Large intestine (tissue), 12 donors: ENCODE data around the gene ZNF71. TPM values are rescaled to one million over a fixed set of nuclear protein-coding genes. Genes with fewer than 3 reads are reported as not detected.
A peak's percentile ranks its signal among the peaks of the same experiment; 100 is the strongest.

Experiments
- DNase-seq, 2 donors: peaks; one replicate each; pipeline versions ENCODE4 v3.0.0 to v3.0.0-alpha.2; 2013
- H3K27ac ChIP-seq: one replicate; pipeline ENCODE4 v1.5.1; 2013; ENCODE audit warnings: low read length
- H3K27me3 ChIP-seq: 2 replicates; pipeline ENCODE4 v1.6.1; 2013; ENCODE audit warnings: low read length; ENCODE audit not compliant: control insufficient read depth, insufficient read depth
- H3K36me3 ChIP-seq: 2 replicates; pipeline ENCODE4 v1.6.1; 2013; ENCODE audit warnings: low read length; ENCODE audit not compliant: control insufficient read depth, insufficient read depth
- H3K4me1 ChIP-seq: one replicate; pipeline ENCODE4 v1.6.1; 2013; ENCODE audit warnings: low read length; ENCODE audit not compliant: control insufficient read depth, insufficient read depth
- H3K4me3 ChIP-seq: one replicate; pipeline ENCODE4 v1.5.1; 2013; ENCODE audit warnings: low read length
- H3K9me3 ChIP-seq: one replicate; pipeline ENCODE4 v1.6.1; 2013; ENCODE audit warnings: mild to moderate bottlenecking, low read depth, low read length, moderate library complexity; ENCODE audit not compliant: control insufficient read depth
- WGBS: methylation state at CpG from one replicate; pipeline ENCODE4 v1.1.5; 2013; ENCODE audit warnings: low lambda C conversion rate; ENCODE audit not compliant: insufficient coverage; 5-methylcytosine and 5-hydroxymethylcytosine counted together
- long read RNA-seq, 11 donors: transcript quantifications; one replicate each; lab custom pipeline, GENCODE V29; 2026
- polyA plus RNA-seq: library from polyadenylated mRNA; unstranded; fragments of 120-200 nt; gene quantifications from one replicate; pipeline ENCODE4 v1.2.1, GENCODE V29; 2013

ZNF71 gene
- polyA plus RNA-seq = 4.1 TPM
- long read RNA-seq, donor 1 = 0 reads
- long read RNA-seq, donor 2 = 0 reads
- long read RNA-seq, donor 3, full-length matches to known transcripts = 5 of 5 reads
- long read RNA-seq, donor 3, partial matches to known transcripts = 0 of 5 reads
- long read RNA-seq, donor 3, other reads (novel, unspliced or antisense) = 0 of 5 reads
- long read RNA-seq, donor 4, partial matches to known transcripts = 0 of 1 reads
- long read RNA-seq, donor 4, other reads (novel, unspliced or antisense) = 0 of 1 reads
- long read RNA-seq, donor 5, full-length matches to known transcripts = 2 of 2 reads
- long read RNA-seq, donor 5, partial matches to known transcripts = 0 of 2 reads
- long read RNA-seq, donor 5, other reads (novel, unspliced or antisense) = 0 of 2 reads
- long read RNA-seq, donor 6, full-length matches to known transcripts = 2 of 2 reads
- long read RNA-seq, donor 6, partial matches to known transcripts = 0 of 2 reads
- long read RNA-seq, donor 6, other reads (novel, unspliced or antisense) = 0 of 2 reads
- long read RNA-seq, donor 7, full-length matches to known transcripts = 1 of 6 reads
- long read RNA-seq, donor 7, partial matches to known transcripts = 5 of 6 reads
- long read RNA-seq, donor 7, other reads (novel, unspliced or antisense) = 0 of 6 reads
- long read RNA-seq, donor 8, full-length matches to known transcripts = 4 of 4 reads
- long read RNA-seq, donor 8, partial matches to known transcripts = 0 of 4 reads
- long read RNA-seq, donor 8, other reads (novel, unspliced or antisense) = 0 of 4 reads
- long read RNA-seq, donor 9, full-length matches to known transcripts = 2 of 2 reads
- long read RNA-seq, donor 9, partial matches to known transcripts = 0 of 2 reads
- long read RNA-seq, donor 9, other reads (novel, unspliced or antisense) = 0 of 2 reads
- long read RNA-seq, donor 10, full-length matches to known transcripts = 3 of 3 reads
- long read RNA-seq, donor 10, partial matches to known transcripts = 0 of 3 reads
- long read RNA-seq, donor 10, other reads (novel, unspliced or antisense) = 0 of 3 reads
- long read RNA-seq, donor 11 = 0 reads

- WGBS = 20% methylated on average over 1 of the region's 52 CpGs
- Histone ChIP-seq H3K9me3 (peaks cover 6% of the 10 kb centered on the region), H3K36me3 (no peaks in the 10 kb centered on the region), H3K27me3 (no peaks in the 10 kb centered on the region), H3K4me3 (peak within 1 kb of the TSS; percentile 75), H3K27ac (peak within 1 kb of the TSS; percentile 23), H3K4me1 (no peaks in the 10 kb centered on the region)
- peak; percentile 80 to 92 for DNase-seq
Measured at GRCh38 chr19:56594783-56595547, at the start of gene ZNF71. TSS of gene ZNF71 (plus strand) at chr19:56595302. CDS start at chr19:56601559, 6,257 bp downstream.

GRCh38 chr19:56547535-56547934 lies 47.6 kb upstream of the ZNF71 start:
- H3K4me1 ChIP-seq = no peaks in the 10 kb centered on the region
- no peak overlapping the region for H3K27ac ChIP-seq
- H3K4me3 ChIP-seq = no peak overlapping the region
- H3K36me3 ChIP-seq = peaks cover 26% of the 10 kb centered on the region
- H3K9me3 ChIP-seq = peaks cover 16% of the 10 kb centered on the region
- no peak for DNase-seq
- no CpG with 5 or more reads among the region's 6 CpGs for WGBS
- no peaks in the 10 kb centered on the region for H3K27me3 ChIP-seq

- Histone ChIP-seq H3K9me3 (peaks cover 14% of the 10 kb centered on the region), H3K36me3 (peaks cover 31% of the 10 kb centered on the region), H3K27ac (no peak overlapping the region), H3K4me1 (no peaks in the 10 kb centered on the region), H3K4me3 (no peak overlapping the region), H3K27me3 (no peaks in the 10 kb centered on the region)
- WGBS = no CpG with 5 or more reads among the region's 6 CpGs
- DNase-seq = no peak
Measured at GRCh38 chr19:56554272-56554869, 40.7 kb upstream of the ZNF71 start.

- H3K27ac ChIP-seq = no peak overlapping the region
- H3K36me3 ChIP-seq = no peaks in the 10 kb centered on the region
- no peak overlapping the region for H3K4me3 ChIP-seq
- WGBS = 90% methylated on average over 2 of the region's 2 CpGs
- no peak for DNase-seq
- peaks cover 15% of the 10 kb centered on the region for H3K9me3 ChIP-seq
- no peaks in the 10 kb centered on the region for H3K4me1 ChIP-seq
- no peaks in the 10 kb centered on the region for H3K27me3 ChIP-seq
Measured at GRCh38 chr19:56562766-56563165, 32.3 kb upstream of the ZNF71 start.

- peak in 1 of 2 donors; percentile 1 for DNase-seq
- Histone ChIP-seq H3K36me3 (peaks cover 19% of the 10 kb centered on the region), H3K4me1 (no peaks in the 10 kb centered on the region), H3K9me3 (peaks cover 15% of the 10 kb centered on the region), H3K27me3 (no peaks in the 10 kb centered on the region), H3K4me3 (peak overlapping the region; percentile 65), H3K27ac (peak overlapping the region; percentile 57)
- WGBS = no CpG with 5 or more reads among the region's 23 CpGs
Measured at GRCh38 chr19:56566904-56567273, 28.2 kb upstream of the ZNF71 start.

- Histone ChIP-seq H3K36me3 (peaks cover 22% of the 10 kb centered on the region), H3K27ac (peak within 1 kb of the TSS; percentile 57), H3K4me1 (no peaks in the 10 kb centered on the region), H3K4me3 (peak within 1 kb of the TSS; percentile 65), H3K27me3 (no peaks in the 10 kb centered on the region), H3K9me3 (peaks cover 18% of the 10 kb centered on the region)
- 40% methylated on average over 2 of the region's 66 CpGs for WGBS
- peak; percentile 92 to 96 for DNase-seq
Measured at GRCh38 chr19:56567274-56568120, 27.6 kb upstream of the ZNF71 start, which contains the start of gene ZNF470. TSS of gene ZNF470 (plus strand) at chr19:56567468. CDS start at chr19:56570312, 2,844 bp downstream.

GRCh38 chr19:56572589-56572988 lies 22.5 kb upstream of the ZNF71 start:
- peaks cover 40% of the 10 kb centered on the region for H3K9me3 ChIP-seq
- no peaks in the 10 kb centered on the region for H3K4me1 ChIP-seq
- WGBS = 67% methylated on average over 1 of the region's 2 CpGs
- no peak overlapping the region for H3K27ac ChIP-seq
- H3K36me3 ChIP-seq = peaks cover 43% of the 10 kb centered on the region
- H3K27me3 ChIP-seq = no peaks in the 10 kb centered on the region
- no peak for DNase-seq
- H3K4me3 ChIP-seq = no peak overlapping the region

- Histone ChIP-seq H3K27ac (no peak overlapping the region), H3K27me3 (no peaks in the 10 kb centered on the region), H3K4me1 (no peaks in the 10 kb centered on the region), H3K36me3 (peaks cover 45% of the 10 kb centered on the region), H3K9me3 (peaks cover 51% of the 10 kb centered on the region), H3K4me3 (no peak overlapping the region)
- no peak for DNase-seq
- WGBS = 93% methylated on average over 2 of the region's 3 CpGs
Measured at GRCh38 chr19:56573914-56574313, 21.2 kb upstream of the ZNF71 start.
